Measurements from ENCODE around the gene SMARCA2.

- no peak for TF ChIP-seq SIN3A (IDR thresholded peaks at IDR 0.05; ENCODE audit: borderline replicate concordance, insufficient read depth, low read length)
- TF ChIP-seq, protein P1, sequence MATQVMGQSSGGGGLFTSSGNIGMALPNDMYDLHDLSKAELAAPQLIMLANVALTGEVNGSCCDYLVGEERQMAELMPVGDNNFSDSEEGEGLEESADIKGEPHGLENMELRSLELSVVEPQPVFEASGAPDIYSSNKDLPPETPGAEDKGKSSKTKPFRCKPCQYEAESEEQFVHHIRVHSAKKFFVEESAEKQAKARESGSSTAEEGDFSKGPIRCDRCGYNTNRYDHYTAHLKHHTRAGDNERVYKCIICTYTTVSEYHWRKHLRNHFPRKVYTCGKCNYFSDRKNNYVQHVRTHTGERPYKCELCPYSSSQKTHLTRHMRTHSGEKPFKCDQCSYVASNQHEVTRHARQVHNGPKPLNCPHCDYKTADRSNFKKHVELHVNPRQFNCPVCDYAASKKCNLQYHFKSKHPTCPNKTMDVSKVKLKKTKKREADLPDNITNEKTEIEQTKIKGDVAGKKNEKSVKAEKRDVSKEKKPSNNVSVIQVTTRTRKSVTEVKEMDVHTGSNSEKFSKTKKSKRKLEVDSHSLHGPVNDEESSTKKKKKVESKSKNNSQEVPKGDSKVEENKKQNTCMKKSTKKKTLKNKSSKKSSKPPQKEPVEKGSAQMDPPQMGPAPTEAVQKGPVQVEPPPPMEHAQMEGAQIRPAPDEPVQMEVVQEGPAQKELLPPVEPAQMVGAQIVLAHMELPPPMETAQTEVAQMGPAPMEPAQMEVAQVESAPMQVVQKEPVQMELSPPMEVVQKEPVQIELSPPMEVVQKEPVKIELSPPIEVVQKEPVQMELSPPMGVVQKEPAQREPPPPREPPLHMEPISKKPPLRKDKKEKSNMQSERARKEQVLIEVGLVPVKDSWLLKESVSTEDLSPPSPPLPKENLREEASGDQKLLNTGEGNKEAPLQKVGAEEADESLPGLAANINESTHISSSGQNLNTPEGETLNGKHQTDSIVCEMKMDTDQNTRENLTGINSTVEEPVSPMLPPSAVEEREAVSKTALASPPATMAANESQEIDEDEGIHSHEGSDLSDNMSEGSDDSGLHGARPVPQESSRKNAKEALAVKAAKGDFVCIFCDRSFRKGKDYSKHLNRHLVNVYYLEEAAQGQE (IDR thresholded peaks at IDR 0.05; ENCODE audit: insufficient read depth in 1 of 2, low read depth in 2 of 2, low read length in 2 of 2) = no peak
- TF ChIP-seq TAF1 (IDR thresholded peaks at IDR 0.05; ENCODE audit: borderline replicate concordance, insufficient read depth, low read length) = no peak
- no peak for TF ChIP-seq POLR2AphosphoS5 (IDR thresholded peaks at IDR 0.05; ENCODE audit: low read depth, low read length)
Observed at GRCh38 chr9:2072752-2073405, 57.7 kb downstream of the SMARCA2 start.
